ENCODE data around the gene MDN1. TPM values are rescaled to one million over a fixed set of nuclear protein-coding genes. Genes with fewer than 3 reads are reported as not detected.

MDN1 gene
- total RNA-seq, 1 experiment from 2014 or later: 117 TPM

DNA sequence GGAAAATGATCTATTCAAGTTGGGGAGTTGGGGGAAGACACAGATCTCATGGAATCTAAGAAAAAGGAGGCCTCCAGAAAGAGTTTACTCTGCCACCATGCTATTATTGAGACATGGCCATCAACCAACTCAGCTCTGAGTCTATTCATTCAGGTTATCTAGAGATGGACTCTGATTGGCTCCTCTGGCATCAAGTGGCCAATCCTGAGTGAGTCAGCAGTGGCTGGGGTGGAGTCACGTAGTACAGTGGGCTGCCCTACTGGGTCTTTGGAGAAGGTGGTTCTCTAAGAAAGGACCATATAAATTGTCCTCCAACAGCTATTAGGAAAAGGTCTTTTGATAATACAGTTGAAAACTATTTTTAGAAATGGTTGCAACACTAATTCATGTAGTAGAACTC lies 223.1 kb downstream of the MDN1 start:
- Histone ChIP-seq H4K91ac (ENCODE audit: insufficient read length, low read depth, low read length) (no peak overlapping the region), H3K27ac (ENCODE audit: insufficient read length, low read depth, low read length) (no peak overlapping the region), H3K9ac (ENCODE audit: extremely low read depth, insufficient read length, low read length) (no peak overlapping the region), H3K4me2 (ENCODE audit: insufficient read depth, insufficient read length, low read length) (no peak overlapping the region), H4K20me1 (ENCODE audit: control insufficient read depth, insufficient read depth, insufficient read length) (no peaks in the 10 kb centered on the region), H3T11ph (ENCODE audit: low read length) (no peak overlapping the region), H3K23me2 (ENCODE audit: insufficient read length, low read depth, low read length, poor library complexity, severe bottlenecking) (no peaks in the 10 kb centered on the region), H3K23ac (ENCODE audit: insufficient read length, low read depth, low read length) (no peak overlapping the region), H2BK12ac (ENCODE audit: insufficient read length, low read depth, low read length) (no peak overlapping the region), H3K9me3 (ENCODE audit: control insufficient read depth, low read depth, low read length) (no peaks in the 10 kb centered on the region), H2BK5ac (ENCODE audit: insufficient read length, low read length) (no peak overlapping the region), H3K79me2 (ENCODE audit: insufficient read depth, low read length) (no peaks in the 10 kb centered on the region), H3K14ac (ENCODE audit: insufficient read depth, low read length) (no peak overlapping the region), H2BK20ac (ENCODE audit: low read depth, low read length, poor library complexity, severe bottlenecking) (no peak overlapping the region), H2BK120ac (ENCODE audit: low read depth, low read length, poor library complexity, severe bottlenecking) (no peak overlapping the region), H3K56ac (ENCODE audit: insufficient read length, low read depth, low read length) (no peak overlapping the region), H2BK15ac (ENCODE audit: low read depth, low read length) (no peak overlapping the region), H3K4me1 (ENCODE audit: insufficient read depth, low read length) (no peaks in the 10 kb centered on the region), H2AFZ (ENCODE audit: low read length) (no peak overlapping the region), H3K79me1 (ENCODE audit: insufficient read depth, low read depth, low read length, poor library complexity, severe bottlenecking) (no peaks in the 10 kb centered on the region), H3K27me3 (ENCODE audit: insufficient read depth, low read length) (no peaks in the 10 kb centered on the region), H2AK5ac (ENCODE audit: insufficient read length, low read length) (no peak overlapping the region), H4K5ac (ENCODE audit: insufficient read length, low read depth, low read length) (no peak overlapping the region), H4K8ac (replicated peaks; ENCODE audit: insufficient read length, low read depth, low read length) (no peak overlapping the region), H3K18ac (ENCODE audit: insufficient read length, low read depth, low read length) (no peak overlapping the region), H3K4ac (ENCODE audit: low read depth, low read length) (no peak overlapping the region)
- Mint-ChIP-seq H3K4me1 (0 out of 4 replicates have a peak, but pooled peaks cover 0 to 4% of the 10 kb centered on the region in 2 experiments), H3K27me3 (ENCODE audit: low read depth) (no peaks in the 10 kb centered on the region), H3K36me3 (ENCODE audit: insufficient read depth in 1 of 3, low read depth in 3 of 3) (no peaks in the 10 kb centered on the region), H3K9me3 (no peaks in the 10 kb centered on the region), H3K27ac (no peak overlapping the region), H3K4me3 (no peak overlapping the region)
- TF ChIP-seq, protein P1, sequence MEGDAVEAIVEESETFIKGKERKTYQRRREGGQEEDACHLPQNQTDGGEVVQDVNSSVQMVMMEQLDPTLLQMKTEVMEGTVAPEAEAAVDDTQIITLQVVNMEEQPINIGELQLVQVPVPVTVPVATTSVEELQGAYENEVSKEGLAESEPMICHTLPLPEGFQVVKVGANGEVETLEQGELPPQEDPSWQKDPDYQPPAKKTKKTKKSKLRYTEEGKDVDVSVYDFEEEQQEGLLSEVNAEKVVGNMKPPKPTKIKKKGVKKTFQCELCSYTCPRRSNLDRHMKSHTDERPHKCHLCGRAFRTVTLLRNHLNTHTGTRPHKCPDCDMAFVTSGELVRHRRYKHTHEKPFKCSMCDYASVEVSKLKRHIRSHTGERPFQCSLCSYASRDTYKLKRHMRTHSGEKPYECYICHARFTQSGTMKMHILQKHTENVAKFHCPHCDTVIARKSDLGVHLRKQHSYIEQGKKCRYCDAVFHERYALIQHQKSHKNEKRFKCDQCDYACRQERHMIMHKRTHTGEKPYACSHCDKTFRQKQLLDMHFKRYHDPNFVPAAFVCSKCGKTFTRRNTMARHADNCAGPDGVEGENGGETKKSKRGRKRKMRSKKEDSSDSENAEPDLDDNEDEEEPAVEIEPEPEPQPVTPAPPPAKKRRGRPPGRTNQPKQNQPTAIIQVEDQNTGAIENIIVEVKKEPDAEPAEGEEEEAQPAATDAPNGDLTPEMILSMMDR (conservative IDR thresholded peaks at IDR 0.05): no peak
- DNase-seq: no peak
- no CpG with 5 or more reads among the region's 1 CpG for WGBS (ENCODE audit: extremely low coverage, insufficient read length, low lambda C conversion rate)
